Smooth muscle cell (in vitro differentiated cells): ENCODE measurements around the gene ATP8B4. TPM values are rescaled to one million over a fixed set of nuclear protein-coding genes. Genes with fewer than 3 reads are reported as not detected.
A peak's percentile ranks its signal among the peaks of the same experiment; 100 is the strongest.

Experiments used
- DNase-seq: peaks from one replicate; lab custom pipeline; 2025; ENCODE audit not compliant: unreplicated experiment; lab: John Stamatoyannopoulos, UW
- H2AFZ ChIP-seq: fragments of 200-600 bp; sonication (generic); 2 replicates; pipeline ENCODE4 v1.6.0; 2016; ENCODE audit warnings: antibody characterized with exemption, low read depth, mild to moderate bottlenecking
- H3F3A ChIP-seq: fragments of 200-600 bp; sonication (generic); 2 replicates; pipeline ENCODE4 v1.6.0; 2017; ENCODE audit warnings: antibody characterized with exemption, low read depth
- H3K27ac ChIP-seq: fragments of 200-600 bp; sonication (generic); 2 replicates; pipeline ENCODE4 v1.5.1; 2016; ENCODE audit warnings: low read depth, mild to moderate bottlenecking
- H3K27me3 ChIP-seq: fragments of 200-600 bp; sonication (generic); 2 replicates; pipeline ENCODE4 v1.6.1; 2016; ENCODE audit warnings: low read depth, mild to moderate bottlenecking
- H3K36me3 ChIP-seq: fragments of 200-600 bp; sonication (generic); 2 replicates; pipeline ENCODE4 v1.5.1; 2016; ENCODE audit warnings: low read depth
- H3K4me1 ChIP-seq: fragments of 200-600 bp; sonication (generic); 2 replicates; pipeline ENCODE4 v1.5.1; 2016; ENCODE audit warnings: low read depth
- H3K4me2 ChIP-seq: fragments of 200-600 bp; sonication (generic); 2 replicates; pipeline ENCODE4 v1.6.0; 2016; ENCODE audit warnings: mild to moderate bottlenecking
- H3K4me3 ChIP-seq: fragments of 200-600 bp; sonication (generic); 2 replicates; pipeline ENCODE4 v1.5.1; 2016; ENCODE audit warnings: mild to moderate bottlenecking
- H3K79me2 ChIP-seq: fragments of 200-600 bp; sonication (generic); 2 replicates; pipeline ENCODE4 v1.6.0; 2016; ENCODE audit warnings: low read depth, mild to moderate bottlenecking
- H3K9ac ChIP-seq: fragments of 200-600 bp; sonication (generic); 2 replicates; pipeline ENCODE4 v1.6.0; 2016; ENCODE audit warnings: low read depth
- H3K9me3 ChIP-seq: fragments of 200-600 bp; sonication (generic); replicated peaks from 2 replicates; pipeline ENCODE4 v1.5.1; 2016; ENCODE audit warnings: low read depth
- H4K20me1 ChIP-seq: fragments of 200-600 bp; sonication (generic); 2 replicates; pipeline ENCODE4 v1.6.0; 2016; ENCODE audit warnings: low read depth
- WGBS: methylation state at CpG from one replicate; pipeline ENCODE4 v1.1.7; 2016; ENCODE audit warnings: low lambda C conversion rate; 5-methylcytosine and 5-hydroxymethylcytosine counted together
- polyA plus RNA-seq: library from polyadenylated mRNA; unstranded; fragments of >200 nt; fragmentation: Nextera tagmentation; extraction: Ambion mirVana; gene quantifications from 2 replicates; pipeline ENCODE4 v1.2.1, GENCODE V29; 2016
- total RNA-seq: library from RNA; depleted of rRNA; stranded (reverse); fragments of >200 nt; gene quantifications from 2 replicates; pipeline ENCODE4 v1.2.3, GENCODE V29; 2014
- TF ChIP-seq, protein P1 (sequence below): fragments of 200-600 bp; sonication (generic); IDR thresholded peaks from 2 replicates; pipeline ENCODE4 v1.5.1; 2017; ENCODE audit warnings: borderline replicate concordance, mild to moderate bottlenecking, antibody characterized with exemption; ENCODE audit not compliant: insufficient read depth, poor library complexity, severe bottlenecking

Gene ATP8B4
- total and polyA plus RNA-seq, 2 experiments from 2014 or later = 21.7 to 60.5 TPM

DNA sequence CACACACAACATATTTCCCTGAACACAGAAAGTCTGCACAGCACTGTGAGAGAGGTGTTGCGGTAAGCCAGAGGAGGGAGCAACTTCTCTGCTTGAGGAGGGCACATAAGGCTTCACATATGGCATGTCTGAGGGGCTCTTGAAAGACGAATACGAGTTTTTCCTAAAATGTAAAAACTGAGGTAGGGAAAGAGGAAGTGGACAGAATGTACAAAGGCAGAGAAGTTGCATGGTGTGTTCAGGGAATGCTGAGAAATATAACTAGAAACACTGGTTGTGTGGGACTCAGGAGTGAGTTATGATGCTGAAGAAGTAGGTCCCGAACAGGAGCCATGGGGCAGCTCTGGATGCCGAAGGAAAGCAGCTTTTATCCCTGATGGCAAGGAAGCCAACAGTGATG lies 22.8 kb upstream of the ATP8B4 start:
- Histone ChIP-seq H3K4me1 (peaks cover 5% of the 10 kb centered on the region), H4K20me1 (no peaks in the 10 kb centered on the region), H3K4me3 (no peak overlapping the region), H2AFZ (no peak overlapping the region), H3K9ac (no peak overlapping the region), H3K79me2 (no peaks in the 10 kb centered on the region), H3K4me2 (no peak overlapping the region), H3F3A (no peaks in the 10 kb centered on the region), H3K27me3 (no peaks in the 10 kb centered on the region), H3K36me3 (no peaks in the 10 kb centered on the region), H3K9me3 (no peaks in the 10 kb centered on the region), H3K27ac (no peak overlapping the region)
- WGBS = 85% methylated on average over 5 of the region's 5 CpGs
- no peak for DNase-seq
- TF ChIP-seq, protein P1, sequence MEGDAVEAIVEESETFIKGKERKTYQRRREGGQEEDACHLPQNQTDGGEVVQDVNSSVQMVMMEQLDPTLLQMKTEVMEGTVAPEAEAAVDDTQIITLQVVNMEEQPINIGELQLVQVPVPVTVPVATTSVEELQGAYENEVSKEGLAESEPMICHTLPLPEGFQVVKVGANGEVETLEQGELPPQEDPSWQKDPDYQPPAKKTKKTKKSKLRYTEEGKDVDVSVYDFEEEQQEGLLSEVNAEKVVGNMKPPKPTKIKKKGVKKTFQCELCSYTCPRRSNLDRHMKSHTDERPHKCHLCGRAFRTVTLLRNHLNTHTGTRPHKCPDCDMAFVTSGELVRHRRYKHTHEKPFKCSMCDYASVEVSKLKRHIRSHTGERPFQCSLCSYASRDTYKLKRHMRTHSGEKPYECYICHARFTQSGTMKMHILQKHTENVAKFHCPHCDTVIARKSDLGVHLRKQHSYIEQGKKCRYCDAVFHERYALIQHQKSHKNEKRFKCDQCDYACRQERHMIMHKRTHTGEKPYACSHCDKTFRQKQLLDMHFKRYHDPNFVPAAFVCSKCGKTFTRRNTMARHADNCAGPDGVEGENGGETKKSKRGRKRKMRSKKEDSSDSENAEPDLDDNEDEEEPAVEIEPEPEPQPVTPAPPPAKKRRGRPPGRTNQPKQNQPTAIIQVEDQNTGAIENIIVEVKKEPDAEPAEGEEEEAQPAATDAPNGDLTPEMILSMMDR = no peak

DNA sequence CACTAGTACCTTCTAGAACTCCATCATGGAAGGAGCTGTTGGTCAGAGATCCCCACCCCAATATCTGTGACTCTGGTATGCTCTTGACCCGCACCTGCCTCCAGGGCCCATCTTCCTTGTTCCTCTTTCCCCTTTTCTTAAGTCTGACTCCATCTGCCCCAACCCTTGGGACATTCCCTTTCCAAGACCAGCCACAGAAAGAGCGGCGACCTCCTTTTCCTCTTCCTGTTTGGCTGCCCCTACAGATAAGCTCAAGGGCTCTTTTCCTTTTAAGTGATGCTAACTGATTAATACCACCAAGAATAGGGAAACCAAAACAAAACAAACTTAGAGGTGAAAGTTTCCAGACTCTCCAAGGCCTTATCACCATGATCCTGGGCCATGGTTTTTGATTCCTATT lies 21.9 kb upstream of the ATP8B4 start:
- Histone ChIP-seq H3K27me3 (no peaks in the 10 kb centered on the region), H3K4me2 (no peak overlapping the region), H3K36me3 (no peaks in the 10 kb centered on the region), H3K9me3 (no peaks in the 10 kb centered on the region), H3K27ac (no peak overlapping the region), H4K20me1 (no peaks in the 10 kb centered on the region), H3K79me2 (no peaks in the 10 kb centered on the region), H2AFZ (no peak overlapping the region), H3F3A (peaks cover 3% of the 10 kb centered on the region), H3K9ac (no peak overlapping the region), H3K4me1 (peaks cover 5% of the 10 kb centered on the region), H3K4me3 (no peak overlapping the region)
- TF ChIP-seq, protein P1 = no peak
- no peak for DNase-seq
- WGBS = 93% methylated on average over 3 of the region's 3 CpGs

DNA sequence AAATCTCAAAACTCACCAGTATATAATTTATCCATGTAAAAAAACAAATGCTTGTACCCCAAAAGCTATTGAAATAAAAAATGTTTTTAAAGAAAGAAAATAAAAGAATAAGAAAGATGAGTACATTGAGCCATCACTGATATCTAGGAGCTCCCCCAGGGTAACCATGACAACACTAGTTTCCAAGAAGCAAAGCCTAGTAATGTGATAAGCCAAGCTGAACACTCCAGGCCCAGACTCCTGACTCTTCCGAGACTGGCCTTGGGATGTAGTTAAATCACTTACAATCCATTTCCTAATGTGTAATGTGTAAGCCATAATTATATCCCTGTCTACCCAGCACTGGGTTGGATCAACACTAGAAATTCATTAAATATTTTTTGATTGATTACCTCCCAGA lies 21.1 kb upstream of the ATP8B4 start:
- Histone ChIP-seq H3K9ac (no peak overlapping the region), H3K4me1 (peaks cover 3% of the 10 kb centered on the region), H3K4me3 (no peak overlapping the region), H3K79me2 (no peaks in the 10 kb centered on the region), H4K20me1 (no peaks in the 10 kb centered on the region), H3K9me3 (no peaks in the 10 kb centered on the region), H3K4me2 (no peak overlapping the region), H3K36me3 (no peaks in the 10 kb centered on the region), H2AFZ (no peak overlapping the region), H3K27ac (no peak overlapping the region), H3K27me3 (no peaks in the 10 kb centered on the region), H3F3A (peaks cover 11% of the 10 kb centered on the region)
- no peak for DNase-seq
- TF ChIP-seq, protein P1 = no peak
- WGBS = 0% methylated on average over 1 of the region's 1 CpG

DNA sequence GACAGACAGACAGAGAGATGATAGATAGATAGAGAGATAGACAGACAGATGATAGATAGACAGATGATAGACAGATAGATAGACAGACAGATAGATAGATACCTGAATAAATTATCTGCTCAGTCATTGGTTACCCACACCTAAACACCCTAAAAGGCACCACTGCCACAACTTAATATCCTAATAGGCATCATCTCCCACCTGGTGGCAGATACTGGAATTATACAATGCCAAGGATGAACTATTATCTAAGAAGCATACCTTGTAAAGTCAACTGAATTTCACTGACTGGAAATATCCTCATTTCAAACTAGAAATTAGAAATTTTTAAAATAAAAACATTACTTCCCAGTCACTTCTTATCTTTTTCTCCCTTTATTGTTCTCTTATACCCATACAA lies 19.4 kb upstream of the ATP8B4 start:
- H2AFZ ChIP-seq = no peak overlapping the region
- H4K20me1 ChIP-seq = no peaks in the 10 kb centered on the region
- H3K9me3 ChIP-seq = no peaks in the 10 kb centered on the region
- no peak overlapping the region for H3K4me3 ChIP-seq
- no peak overlapping the region for H3K4me2 ChIP-seq
- TF ChIP-seq, protein P1 = peak; percentile 12
- H3K27me3 ChIP-seq = no peaks in the 10 kb centered on the region
- H3K4me1 ChIP-seq = no peaks in the 10 kb centered on the region
- peaks cover 14% of the 10 kb centered on the region for H3F3A ChIP-seq
- no peak overlapping the region for H3K9ac ChIP-seq
- no peaks in the 10 kb centered on the region for H3K79me2 ChIP-seq
- DNase-seq = no peak
- no peak overlapping the region for H3K27ac ChIP-seq
- no peaks in the 10 kb centered on the region for H3K36me3 ChIP-seq
